Effector memory CD4-positive, alpha-beta T cell (primary cell): Measurements from ENCODE around the gene ADAMTS13.

Experiments
- DNase-seq, 3 donors: peaks; one replicate each; pipeline ENCODE4 v3.0.0-alpha.2; 2020
- H3K27ac ChIP-seq: 2 replicates; pipeline ENCODE4 v1.7.0; 2013; ENCODE audit warnings: mild to moderate bottlenecking, low read length, moderate library complexity; ENCODE audit not compliant: insufficient read depth, poor library complexity, severe bottlenecking
- H3K27me3 ChIP-seq: replicated peaks from 2 replicates; pipeline ENCODE4 v1.7.0; 2013; ENCODE audit warnings: mild to moderate bottlenecking, low read length; ENCODE audit not compliant: insufficient read depth, control insufficient read depth, poor library complexity, severe bottlenecking
- H3K36me3 ChIP-seq: 2 replicates; pipeline ENCODE4 v1.7.0; 2013; ENCODE audit warnings: mild to moderate bottlenecking, low read length, moderate library complexity; ENCODE audit not compliant: control insufficient read depth, insufficient read depth
- H3K4me1 ChIP-seq: 2 replicates; pipeline ENCODE4 v1.7.0; 2013; ENCODE audit warnings: low read length, mild to moderate bottlenecking; ENCODE audit not compliant: control insufficient read depth, insufficient read depth, poor library complexity, severe bottlenecking
- H3K4me3 ChIP-seq: 2 replicates; pipeline ENCODE4 v1.7.0; 2013; ENCODE audit warnings: low read length, low read depth, mild to moderate bottlenecking; ENCODE audit not compliant: insufficient read depth, poor library complexity, severe bottlenecking
- H3K9me3 ChIP-seq: 2 replicates; pipeline ENCODE4 v1.7.0; 2013; ENCODE audit warnings: mild to moderate bottlenecking, low read length, moderate library complexity; ENCODE audit not compliant: control insufficient read depth

ADAMTS13 gene

DNA sequence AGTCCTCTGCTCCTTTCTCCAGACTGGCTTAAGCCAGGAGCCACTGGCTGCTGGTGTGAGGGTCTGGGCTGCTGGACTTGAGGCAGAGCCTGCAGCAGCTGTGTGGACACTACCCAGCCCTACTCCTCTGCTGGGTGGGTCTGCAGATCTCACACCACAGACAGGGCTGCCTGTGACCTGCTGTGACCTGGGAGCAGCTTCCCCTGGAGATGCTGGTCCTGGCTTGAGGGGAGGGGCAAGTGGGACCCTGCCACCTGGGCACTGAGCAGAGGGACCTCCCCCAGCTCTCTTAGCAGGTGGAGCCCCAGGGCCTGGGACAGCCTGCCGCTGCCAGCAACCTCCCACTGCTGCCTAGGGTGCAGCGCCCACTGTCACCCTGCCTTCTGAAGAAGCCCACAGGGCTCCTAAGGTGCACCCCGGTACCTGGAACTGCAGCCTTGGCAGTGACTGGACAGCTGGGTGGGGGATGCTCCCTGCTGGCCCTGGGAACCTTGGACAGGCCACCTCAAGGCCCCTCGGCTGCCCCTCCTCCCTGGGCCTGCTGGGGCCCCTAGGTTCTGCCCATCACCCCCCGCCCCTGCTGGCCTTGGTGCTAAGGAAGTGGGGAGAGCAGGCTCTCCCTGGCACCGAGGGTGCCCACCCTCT lies 46.7 kb downstream of the ADAMTS13 start:
- no peak overlapping the region for H3K27ac ChIP-seq
- DNase-seq, result no peak
- no peaks in the 10 kb centered on the region for H3K9me3 ChIP-seq
- H3K4me1 ChIP-seq, result no peaks in the 10 kb centered on the region
- no peaks in the 10 kb centered on the region for H3K27me3 ChIP-seq
- no peaks in the 10 kb centered on the region for H3K36me3 ChIP-seq
- H3K4me3 ChIP-seq, result no peak overlapping the region

DNA sequence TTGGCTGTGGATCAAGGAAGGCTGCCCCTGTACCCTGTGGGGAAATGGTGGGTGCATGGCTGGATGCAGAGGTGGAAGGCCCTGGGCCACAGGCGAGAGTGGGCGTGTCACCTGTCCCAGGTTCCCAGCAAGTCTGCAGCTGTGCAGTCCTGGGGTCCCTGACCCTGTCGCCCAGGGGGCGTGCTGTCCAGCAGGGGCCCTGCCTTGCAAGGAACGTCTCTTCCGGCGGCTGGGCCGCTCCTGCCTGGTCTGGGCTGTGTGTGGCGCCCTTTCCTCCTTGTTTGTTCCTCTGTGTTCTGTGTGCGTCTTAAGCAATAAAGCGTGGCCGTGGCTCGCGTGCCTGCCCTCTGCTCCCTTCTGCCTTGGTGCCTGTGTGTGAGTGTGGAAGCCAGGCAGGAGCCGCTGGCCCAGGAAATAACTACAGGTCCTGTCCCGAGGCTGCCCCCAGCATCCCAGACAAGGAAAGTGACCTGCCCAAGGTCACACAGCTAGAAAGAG lies 48.3 kb downstream of the ADAMTS13 start:
- DNase-seq, result no peak
- Histone ChIP-seq H3K36me3 (no peaks in the 10 kb centered on the region), H3K4me3 (no peak overlapping the region), H3K4me1 (no peaks in the 10 kb centered on the region), H3K27me3 (no peaks in the 10 kb centered on the region), H3K27ac (no peak overlapping the region), H3K9me3 (no peaks in the 10 kb centered on the region)

DNA sequence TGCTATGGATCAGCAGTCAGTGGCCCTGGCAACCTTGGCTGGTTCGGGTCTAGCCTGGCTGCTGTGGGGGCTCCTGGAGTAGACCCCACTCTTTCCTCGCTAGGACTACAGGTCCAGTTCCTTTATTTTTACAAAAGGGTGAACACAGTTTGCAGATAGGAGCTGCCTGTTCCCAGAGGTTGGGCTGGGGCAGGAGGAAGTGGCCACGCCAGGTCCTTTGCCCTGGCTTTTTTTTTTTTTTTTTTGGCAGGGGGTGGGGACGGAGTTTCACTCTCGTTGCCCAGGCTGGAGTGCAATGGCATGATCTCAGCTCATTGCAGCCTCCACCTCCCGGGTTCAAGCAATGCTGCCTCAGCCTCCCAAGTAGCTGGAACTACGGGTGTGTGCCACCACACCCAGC lies 48.8 kb downstream of the ADAMTS13 start:
- no peak overlapping the region for H3K27ac ChIP-seq
- H3K9me3 ChIP-seq, result no peaks in the 10 kb centered on the region
- H3K4me3 ChIP-seq, result no peak overlapping the region
- no peak for DNase-seq
- H3K27me3 ChIP-seq, result no peaks in the 10 kb centered on the region
- H3K4me1 ChIP-seq, result no peaks in the 10 kb centered on the region
- no peaks in the 10 kb centered on the region for H3K36me3 ChIP-seq

DNA sequence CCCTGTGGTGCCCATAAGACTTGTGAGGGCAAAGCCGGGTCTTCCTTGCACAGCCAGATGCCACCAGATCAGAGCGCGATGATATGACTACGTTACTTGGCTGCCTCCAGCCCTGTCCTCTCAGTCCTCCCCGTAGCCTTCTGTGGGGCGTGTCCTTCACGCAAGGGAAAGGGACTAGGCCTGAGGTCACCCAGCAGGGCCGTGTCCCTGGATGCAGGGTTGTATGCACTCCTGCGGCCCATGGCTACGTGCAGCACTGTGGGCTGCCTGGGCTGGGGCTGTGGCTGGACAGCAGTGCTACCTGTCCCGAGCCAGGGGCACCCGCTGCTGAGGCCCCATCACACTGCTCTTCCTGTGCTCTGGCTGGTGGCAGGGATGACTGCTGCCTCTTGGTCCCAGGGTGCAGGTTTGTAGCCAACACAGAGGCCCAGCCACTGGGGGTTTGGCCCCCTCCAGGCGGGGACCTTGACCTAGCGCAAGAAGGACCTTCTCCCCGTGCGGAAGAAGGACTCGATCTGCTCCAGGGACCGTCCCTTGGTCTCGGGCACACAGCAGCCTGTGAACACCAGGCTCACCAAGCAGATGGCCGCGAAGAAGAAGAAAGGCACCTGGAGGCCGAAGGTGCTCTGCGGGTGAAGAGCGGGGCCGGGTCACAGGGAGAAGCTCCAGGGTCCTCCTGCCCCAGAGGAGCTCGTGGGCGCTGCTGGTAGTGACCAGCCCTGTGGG lies 49.5 kb downstream of the ADAMTS13 start:
- no peak for DNase-seq
- Histone ChIP-seq H3K27ac (no peak overlapping the region), H3K27me3 (no peaks in the 10 kb centered on the region), H3K36me3 (no peaks in the 10 kb centered on the region), H3K9me3 (no peaks in the 10 kb centered on the region), H3K4me3 (no peak overlapping the region), H3K4me1 (no peaks in the 10 kb centered on the region)

DNA sequence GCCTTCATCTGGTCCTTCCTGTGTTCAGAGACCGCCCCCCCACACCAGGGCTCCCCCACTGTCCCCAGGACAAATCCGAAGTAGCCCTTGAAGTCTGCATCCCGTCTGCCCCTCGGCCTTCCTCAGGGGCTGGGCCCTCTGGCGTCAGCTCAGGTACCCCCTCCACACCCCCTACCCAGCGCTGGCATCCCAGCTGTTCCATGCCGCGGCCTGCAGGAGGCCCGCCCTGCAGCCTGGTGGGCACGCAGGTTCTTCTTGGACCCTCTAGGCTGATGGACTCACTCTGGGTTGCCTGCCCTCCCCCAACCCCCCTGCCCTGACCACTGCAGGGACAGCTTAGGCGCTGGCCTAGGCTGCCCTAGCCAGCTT lies 50.1 kb downstream of the ADAMTS13 start:
- no peaks in the 10 kb centered on the region for H3K36me3 ChIP-seq
- H3K27ac ChIP-seq, result no peak overlapping the region
- H3K9me3 ChIP-seq, result no peaks in the 10 kb centered on the region
- DNase-seq, result no peak
- H3K4me3 ChIP-seq, result no peak overlapping the region
- H3K4me1 ChIP-seq, result no peaks in the 10 kb centered on the region
- no peaks in the 10 kb centered on the region for H3K27me3 ChIP-seq

DNA sequence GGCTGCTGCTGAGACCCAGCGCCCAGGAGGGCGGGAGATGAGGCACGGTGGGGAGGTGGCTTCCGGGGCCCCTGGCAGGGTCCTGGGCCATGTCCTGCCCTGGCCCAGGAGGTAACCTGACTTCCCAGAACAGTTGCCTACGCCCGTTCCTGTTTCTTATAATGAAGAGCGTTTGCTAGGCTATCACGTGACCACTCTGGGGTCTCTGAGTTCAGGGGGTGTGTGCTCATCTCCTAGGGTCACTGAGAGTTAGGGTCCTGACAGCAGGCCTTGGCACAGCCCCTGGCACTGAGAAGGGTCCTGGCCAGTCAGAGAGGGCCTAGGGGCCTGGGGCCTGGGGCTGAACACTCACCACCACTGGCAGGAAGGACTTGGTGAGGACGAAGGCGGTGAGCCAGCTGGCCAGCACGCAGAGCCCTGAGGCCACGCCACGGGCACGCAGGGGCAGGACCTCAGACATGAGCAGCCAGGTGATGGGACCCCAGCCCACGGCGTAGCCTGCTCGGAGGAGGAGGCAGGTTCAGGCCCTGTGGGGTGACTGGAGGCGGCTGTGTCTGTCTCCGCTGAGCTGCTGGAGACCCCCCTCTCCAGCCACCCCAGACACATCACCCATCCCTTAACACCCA lies 50.7 kb downstream of the ADAMTS13 start:
- Histone ChIP-seq H3K27me3 (no peaks in the 10 kb centered on the region), H3K4me1 (no peaks in the 10 kb centered on the region), H3K36me3 (no peaks in the 10 kb centered on the region), H3K4me3 (no peak overlapping the region), H3K27ac (no peak overlapping the region), H3K9me3 (no peaks in the 10 kb centered on the region)
- DNase-seq, result no peak

DNA sequence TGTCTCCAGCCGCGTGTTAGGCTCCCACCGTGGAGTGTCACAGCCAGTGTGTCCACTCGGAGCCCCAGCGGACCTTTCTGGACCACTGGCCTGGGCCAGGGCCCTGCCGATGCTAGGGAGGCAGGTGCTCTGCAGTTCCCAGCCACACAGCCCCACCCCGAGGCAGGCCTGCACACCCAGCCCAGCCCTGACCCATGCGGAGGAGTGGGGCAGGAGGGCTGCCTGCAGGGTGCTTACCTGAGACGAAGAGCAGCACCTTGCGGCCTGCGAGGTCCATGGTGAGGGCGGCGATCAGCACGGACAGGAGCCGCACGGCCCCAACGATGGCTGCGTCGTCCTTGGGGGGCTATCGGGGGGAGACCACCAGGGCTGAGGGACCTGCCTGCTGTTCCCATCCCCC lies 51.6 kb downstream of the ADAMTS13 start:
- H3K27me3 ChIP-seq, result no peaks in the 10 kb centered on the region
- no peak for DNase-seq
- H3K36me3 ChIP-seq, result no peaks in the 10 kb centered on the region
- no peaks in the 10 kb centered on the region for H3K9me3 ChIP-seq
- H3K4me1 ChIP-seq, result peaks cover 5% of the 10 kb centered on the region
- no peak overlapping the region for H3K27ac ChIP-seq
- H3K4me3 ChIP-seq, result no peak overlapping the region

DNA sequence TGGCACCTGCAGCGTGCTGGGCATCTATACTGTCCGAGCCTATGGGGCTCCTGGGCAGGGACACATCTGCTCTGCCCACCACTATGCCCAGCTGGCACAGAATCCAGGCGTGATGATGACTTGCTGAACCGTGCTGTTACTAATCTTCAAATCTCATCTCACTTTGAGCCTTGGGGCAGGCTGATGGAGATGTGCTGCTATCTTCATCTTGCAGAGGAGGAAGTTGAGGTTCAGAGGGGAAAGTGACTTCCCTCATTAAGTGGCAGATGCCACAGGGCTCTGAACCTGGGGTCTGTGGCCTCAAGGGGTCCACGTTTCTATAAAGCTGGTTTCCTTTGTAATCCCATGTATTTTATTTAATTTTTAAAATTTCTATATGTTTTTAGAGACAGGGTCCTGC lies 52.0 kb downstream of the ADAMTS13 start:
- no peak for DNase-seq
- Histone ChIP-seq H3K36me3 (no peaks in the 10 kb centered on the region), H3K27me3 (no peaks in the 10 kb centered on the region), H3K4me1 (peaks cover 8% of the 10 kb centered on the region), H3K27ac (no peak overlapping the region), H3K4me3 (no peak overlapping the region), H3K9me3 (no peaks in the 10 kb centered on the region)

DNA sequence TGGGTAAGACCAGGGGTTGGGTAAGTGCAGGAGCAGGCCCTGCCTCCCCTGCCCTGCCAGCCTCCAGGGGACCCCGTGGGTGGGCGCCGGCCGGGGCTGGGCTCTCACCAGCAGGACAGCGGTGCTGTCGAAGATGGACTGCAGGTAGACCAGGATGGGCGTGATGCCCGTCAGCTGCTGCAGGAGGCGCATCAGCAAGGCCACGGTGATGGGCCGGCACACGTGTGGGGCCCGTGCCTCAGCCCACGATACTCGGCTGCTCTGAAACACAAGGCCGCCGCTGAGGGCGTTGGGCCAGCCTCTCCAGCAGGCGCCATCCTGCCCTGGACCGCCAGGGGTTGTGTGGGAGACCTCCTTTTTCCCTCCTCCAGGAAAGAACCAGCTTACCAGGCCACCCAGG lies 52.7 kb downstream of the ADAMTS13 start:
- Histone ChIP-seq H3K9me3 (no peaks in the 10 kb centered on the region), H3K27ac (no peak overlapping the region), H3K36me3 (no peaks in the 10 kb centered on the region), H3K4me1 (peaks cover 14% of the 10 kb centered on the region), H3K4me3 (no peak overlapping the region), H3K27me3 (no peaks in the 10 kb centered on the region)
- DNase-seq, result no peak

DNA sequence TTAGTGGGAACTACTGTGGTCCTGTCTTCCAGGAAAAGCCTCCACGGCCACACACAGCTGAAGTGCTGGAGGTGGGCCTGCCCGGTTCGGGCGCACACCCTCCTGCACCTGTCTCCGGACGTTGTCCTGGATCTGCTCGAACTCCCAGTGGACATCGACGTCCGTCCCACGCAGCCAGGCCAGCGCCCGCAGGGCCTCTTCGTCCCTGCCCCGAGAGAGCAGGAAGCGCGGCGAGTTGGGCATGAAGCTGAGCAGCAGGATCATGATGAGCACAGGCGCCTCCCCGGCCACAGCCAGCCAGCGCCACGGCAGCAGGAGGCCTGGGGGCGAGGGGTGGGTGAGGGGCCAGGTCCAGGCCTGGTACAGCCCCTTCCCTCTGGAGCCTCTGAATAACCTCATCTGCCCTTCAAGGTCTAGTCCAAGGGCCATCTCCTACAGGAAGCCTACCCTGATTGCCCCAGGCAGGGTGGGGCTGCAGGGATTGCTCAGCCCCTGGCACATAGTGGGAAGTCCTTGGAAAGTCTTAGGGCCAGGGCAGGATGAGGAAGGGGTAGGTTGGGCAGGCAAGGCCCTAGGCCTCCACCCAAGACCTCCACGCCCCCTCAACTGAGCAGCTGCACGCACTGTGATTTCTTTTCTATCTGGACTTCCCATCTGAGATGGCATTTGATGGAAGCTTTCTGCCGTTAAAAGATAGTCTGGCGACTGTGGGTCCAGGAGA lies 53.3 kb downstream of the ADAMTS13 start:
- Histone ChIP-seq H3K36me3 (no peaks in the 10 kb centered on the region), H3K27me3 (no peaks in the 10 kb centered on the region), H3K9me3 (no peaks in the 10 kb centered on the region), H3K27ac (no peak overlapping the region), H3K4me1 (peaks cover 14% of the 10 kb centered on the region), H3K4me3 (no peak overlapping the region)
- DNase-seq, result no peak
